Thoracic aorta (tissue), 2 donors: ENCODE results near the gene CFAP54. TPM values are rescaled to one million over a fixed set of nuclear protein-coding genes. Genes with fewer than 3 reads are reported as not detected.

ENCODE experiments used
- ATAC-seq: fragments of 150-250 bp; one replicate; pipeline ENCODE4 v1.8.0; 2017; ENCODE audit warnings: low read depth; ENCODE audit not compliant: insufficient number of reproducible peaks, low FRiP score
- DNase-seq: peaks from one replicate; pipeline ENCODE4 v3.0.0-alpha.2; 2020; ENCODE audit warnings: low spot score
- H3K27ac ChIP-seq, 2 donors: fragments of 200-600 bp; sonication (generic); 1 replicate in 1 of 2; 2 replicates in 1 of 2; pipeline ENCODE4 v1.5.1; 2016; ENCODE audit warnings: mild to moderate bottlenecking in 2 of 2, moderate library complexity in 2 of 2
- H3K27me3 ChIP-seq: fragments of 200-600 bp; sonication (generic); replicated peaks from 2 replicates; pipeline ENCODE4 v1.6.0; 2016; ENCODE audit warnings: mild to moderate bottlenecking; ENCODE audit not compliant: insufficient read depth
- H3K36me3 ChIP-seq: fragments of 200-600 bp; sonication (generic); one replicate; pipeline ENCODE4 v1.5.1; 2016
- H3K4me1 ChIP-seq, 2 donors: fragments of 200-600 bp; sonication (generic); 1 replicate in 1 of 2; 2 replicates in 1 of 2; pipeline versions ENCODE4 v1.5.1 to v1.6.0; 2016; ENCODE audit warnings: low read depth in 2 of 2, mild to moderate bottlenecking in 1 of 2; ENCODE audit not compliant: control insufficient read depth in 1 of 2
- H3K4me3 ChIP-seq: fragments of 200-600 bp; sonication (generic); 2 replicates; pipeline ENCODE4 v1.5.1; 2016; ENCODE audit warnings: mild to moderate bottlenecking
- H3K9me3 ChIP-seq: fragments of 200-600 bp; sonication (generic); 2 replicates; pipeline ENCODE4 v1.5.1; 2016
- CTCF ChIP-seq: fragments of 200-600 bp; sonication (generic); IDR thresholded peaks from one replicate; pipeline ENCODE4 v1.5.1; 2019; ENCODE audit warnings: antibody characterized with exemption
- total RNA-seq, 2 donors: library from RNA; depleted of rRNA; stranded (reverse); fragments of >200 nt; gene quantifications; one replicate each; pipeline versions ENCODE4 v1.1.0 to v1.2.3, GENCODE V29; 2016

CFAP54 gene
- total RNA-seq, 2 donors from 2014 or later = 1.1 to 4.2 TPM

DNA sequence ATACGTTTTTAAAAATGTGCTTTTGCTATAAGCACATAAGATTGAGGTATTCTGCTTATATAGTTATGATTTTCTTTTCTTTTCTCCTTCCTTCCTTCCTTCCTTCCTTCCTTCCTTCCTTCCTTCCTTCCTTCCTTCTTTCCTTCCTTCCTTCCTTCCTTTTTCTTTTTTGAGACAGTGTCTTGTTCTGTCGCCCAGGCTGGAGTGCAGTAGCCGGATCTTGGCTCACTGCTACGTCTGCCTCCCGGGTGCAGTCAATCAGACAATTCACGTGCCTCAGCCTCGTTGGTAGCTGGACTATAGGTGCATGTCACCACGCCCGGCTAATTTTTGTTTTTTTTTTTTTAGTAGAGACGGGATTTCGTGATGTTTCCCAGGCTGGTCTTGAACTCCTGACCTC lies 5.8 kb downstream of the CFAP54 start:
- DNase-seq (no peak), ATAC-seq (no peak)
- Histone ChIP-seq H3K27ac (no peak overlapping the region), H3K27me3 (no peaks in the 10 kb centered on the region), H3K9me3 (no peaks in the 10 kb centered on the region), H3K4me3 (no peak overlapping the region), H3K36me3 (no peaks in the 10 kb centered on the region), H3K4me1 (no peaks in the 10 kb centered on the region)
- TF ChIP-seq CTCF = no peak

DNA sequence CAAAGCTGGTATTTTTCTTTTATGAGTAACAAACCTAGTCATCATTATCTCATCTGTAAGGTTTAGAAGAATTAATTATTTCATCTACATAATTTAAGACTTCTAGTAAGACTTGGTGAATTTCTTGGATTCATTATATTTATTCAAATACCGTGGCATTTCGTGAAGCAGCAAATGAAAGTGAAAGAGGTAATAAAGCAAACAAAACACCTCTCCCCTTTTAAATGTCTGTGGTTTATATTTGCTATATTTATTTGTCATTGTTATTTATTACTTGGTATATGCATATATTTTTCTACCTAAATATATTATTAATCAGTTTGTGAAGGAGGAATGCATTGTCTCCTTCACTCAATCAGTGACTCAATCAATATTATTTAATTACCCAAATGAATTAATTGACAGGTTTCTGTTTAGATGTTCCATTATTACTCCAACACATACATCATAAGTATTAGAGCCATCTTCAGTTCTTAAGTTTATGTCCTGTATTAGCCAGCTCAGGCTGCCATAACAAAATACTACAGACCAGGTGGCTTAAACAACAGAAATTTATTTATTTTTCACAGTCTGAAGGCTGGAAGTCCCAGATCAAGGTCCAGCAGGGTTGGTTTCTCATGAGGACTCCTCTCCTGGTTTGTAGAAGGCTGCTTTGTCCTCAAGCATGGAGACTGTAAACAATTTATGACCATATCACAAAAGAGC lies 6.6 kb downstream of the CFAP54 start:
- no peaks in the 10 kb centered on the region for H3K9me3 ChIP-seq
- no peak overlapping the region for H3K4me3 ChIP-seq
- TF ChIP-seq CTCF = no peak
- no peaks in the 10 kb centered on the region for H3K36me3 ChIP-seq
- no peak overlapping the region for H3K27ac ChIP-seq
- peaks cover 2 to 5% of the 10 kb centered on the region in 2 donors for H3K4me1 ChIP-seq
- H3K27me3 ChIP-seq = no peaks in the 10 kb centered on the region
- DNase-seq (no peak), ATAC-seq (no peak)

- Histone ChIP-seq H3K4me3 (no peak overlapping the region), H3K4me1 (peaks cover 10 to 12% of the 10 kb centered on the region in 2 donors), H3K9me3 (no peaks in the 10 kb centered on the region), H3K36me3 (no peaks in the 10 kb centered on the region), H3K27ac (no peak overlapping the region), H3K27me3 (no peaks in the 10 kb centered on the region)
- DNase-seq = no peak
- no peak for TF ChIP-seq CTCF
- ATAC-seq = no peak
Observed at GRCh38 chr12:96496944-96497343, 7.6 kb downstream of the CFAP54 start.

GRCh38 chr12:96497855-96498254 lies 8.5 kb downstream of the CFAP54 start:
- no peak for ATAC-seq
- Histone ChIP-seq H3K4me1 (peaks cover 10 to 16% of the 10 kb centered on the region in 2 donors), H3K9me3 (no peaks in the 10 kb centered on the region), H3K27me3 (no peaks in the 10 kb centered on the region), H3K27ac (no peak overlapping the region), H3K4me3 (no peak overlapping the region), H3K36me3 (no peaks in the 10 kb centered on the region)
- DNase-seq = no peak
- no peak for TF ChIP-seq CTCF

GRCh38 chr12:96500693-96501092 lies 11.3 kb downstream of the CFAP54 start:
- Histone ChIP-seq H3K27ac (no peak overlapping the region), H3K36me3 (no peaks in the 10 kb centered on the region), H3K9me3 (no peaks in the 10 kb centered on the region), H3K27me3 (no peaks in the 10 kb centered on the region), H3K4me3 (no peak overlapping the region), H3K4me1 (peaks cover 10 to 16% of the 10 kb centered on the region in 2 donors)
- ATAC-seq (no peak), DNase-seq (no peak)
- no peak for TF ChIP-seq CTCF
